ENCODE measurements around the gene KLHL5.
"Not testable (repeated sequence)": the region's sequence is repeated elsewhere in the genome, so short reads cannot be mapped to it uniquely, and the experiment has no call there.

Gene KLHL5

GRCh38 chr4:39024311-39024865 is 37.6 kb upstream of the KLHL5 start:
- ChIA-PET CTCF (interaction anchor here (0.7 to 1.0 kb wide), 4 partner anchors 10 to 39 kb away, joined by 3 to 4 read pairs (median 3); no protein-coding TSS in a partner anchor), POLR2A (no interaction called here)
- no peak for TF ChIP-seq CTCF (IDR thresholded peaks at IDR 0.05; ENCODE audit: control extremely low read depth, extremely low read depth, low read depth, missing control alignments)
- DNase-seq (ENCODE audit: extremely low spot score) = no peak

DNA sequence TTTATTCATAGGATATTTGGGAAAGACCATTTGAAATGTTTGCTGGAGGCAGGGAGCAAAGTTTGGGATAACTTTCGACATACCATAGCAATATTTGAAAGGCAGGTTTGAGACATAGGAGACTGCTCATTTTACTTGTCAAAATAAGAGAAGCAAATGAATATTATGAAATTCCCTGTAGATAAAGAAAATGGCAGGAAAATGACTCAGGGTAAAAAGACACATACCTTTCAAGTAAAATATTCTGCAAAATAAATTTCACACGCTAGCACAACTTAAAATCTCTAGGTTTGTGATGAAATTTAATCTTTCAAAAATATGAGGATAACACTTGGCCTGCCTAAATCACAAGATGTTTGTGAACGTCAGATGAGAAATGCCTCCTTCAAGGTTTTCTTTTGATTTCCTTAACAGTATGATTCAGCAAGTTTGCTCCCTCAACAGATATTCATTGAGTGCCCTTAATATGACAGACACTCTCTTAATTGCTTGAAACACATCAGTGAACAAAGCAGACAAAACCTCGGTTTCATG is 36.4 kb upstream of the KLHL5 start:
- no peak for DNase-seq (ENCODE audit: extremely low spot score)
- POLR2A ChIA-PET = no interaction called here
- no peak for TF ChIP-seq CTCF (IDR thresholded peaks at IDR 0.05; ENCODE audit: control extremely low read depth, extremely low read depth, low read depth, missing control alignments)
- CTCF ChIA-PET = no interaction called here

DNA sequence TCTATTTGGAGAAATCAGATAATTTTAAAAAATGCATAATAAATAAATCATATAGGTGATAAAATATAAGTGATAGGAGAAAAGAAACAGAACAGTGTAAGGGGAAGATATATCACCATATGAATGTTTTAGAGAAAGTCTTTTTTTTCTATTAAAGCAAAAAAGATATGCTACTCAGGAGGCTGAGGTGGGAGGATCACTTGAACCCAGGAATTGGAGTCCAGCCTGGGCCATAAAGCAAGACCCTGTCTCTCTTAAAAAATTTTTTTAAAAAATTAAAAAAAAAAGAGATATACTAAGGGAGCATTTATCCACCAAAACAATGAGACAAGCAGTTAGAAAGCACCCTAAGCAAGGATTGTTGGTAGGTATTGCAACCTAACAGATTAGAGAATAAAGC is 35.9 kb upstream of the KLHL5 start:
- CTCF ChIA-PET = no interaction called here
- no peak for TF ChIP-seq CTCF (IDR thresholded peaks at IDR 0.05; ENCODE audit: control extremely low read depth, extremely low read depth, low read depth, missing control alignments)
- POLR2A ChIA-PET = no interaction called here
- no peak for DNase-seq (ENCODE audit: extremely low spot score)

GRCh38 chr4:39029752-39030694 is 32.0 kb upstream of the KLHL5 start:
- ChIA-PET POLR2A (interaction anchor here (0.6 to 2.2 kb wide), 2 partner anchors 14 to 936 kb away, joined by 3 to 7 read pairs; no protein-coding TSS in a partner anchor), CTCF (interaction anchor here (0.5 to 2.6 kb wide), 16 partner anchors 8 to 421 kb away, joined by 3 to 9 read pairs (median 3); partner anchors contain the start of gene TLR10)
- TF ChIP-seq CTCF (IDR thresholded peaks at IDR 0.05; ENCODE audit: control extremely low read depth, extremely low read depth, low read depth, missing control alignments) = peak; percentile 5
- DNase-seq (ENCODE audit: extremely low spot score) = peak; percentile 41

GRCh38 chr4:39030725-39031124 is 31.3 kb upstream of the KLHL5 start:
- TF ChIP-seq CTCF (IDR thresholded peaks at IDR 0.05; ENCODE audit: control extremely low read depth, extremely low read depth, low read depth, missing control alignments) = no peak
- no peak for DNase-seq (ENCODE audit: extremely low spot score)
- ChIA-PET CTCF (interaction anchor here (0.9 to 2.6 kb wide), 7 partner anchors 9 to 271 kb away, joined by 3 to 9 read pairs (median 3); no protein-coding TSS in a partner anchor), POLR2A (interaction anchor here (0.5 to 2.2 kb wide), 2 partner anchors 14 to 30 kb away, joined by 3 to 7 read pairs; no protein-coding TSS in a partner anchor)

- ChIA-PET POLR2A (interaction anchor here (0.5 to 2.2 kb wide), 2 partner anchors 13 to 29 kb away, joined by 3 to 7 read pairs; no protein-coding TSS in a partner anchor), CTCF (interaction anchor here (1.0 to 2.2 kb wide), 4 partner anchors 9 to 12 kb away, joined by 3 to 6 read pairs (median 3); no protein-coding TSS in a partner anchor)
- DNase-seq (ENCODE audit: extremely low spot score) = not testable (repeated sequence)
Observed at GRCh38 chr4:39031590-39032020, 30.4 kb upstream of the KLHL5 start.

Measured in GM10248 (cell line).